Activated naive CD8-positive, alpha-beta T cell treated with anti-CD3 and anti-CD28 coated beads, Interleukin-2, amount 50 U/mL, for 24 hours (primary cell): Measurements from ENCODE around the gene CHAD.

Experiments used
- ATAC-seq: fragments of 150-1000 bp; cut with Tn5 transposase; one replicate; pipeline ENCODE4 v1.10.0; 2021
- DNase-seq: peaks from one replicate; pipeline ENCODE4 v3.0.0; 2021
- H3K27ac Mint-ChIP-seq: one replicate; pipeline ENCODE4 v1.8.0; 2021; ENCODE audit warnings: mild to moderate bottlenecking, mixed read lengths
- H3K27me3 Mint-ChIP-seq: one replicate; pipeline ENCODE4 v1.8.0; 2021; ENCODE audit warnings: mixed read lengths
- H3K36me3 Mint-ChIP-seq: one replicate; pipeline ENCODE4 v1.8.0; 2021; ENCODE audit warnings: low read depth, mixed read lengths
- H3K4me1 Mint-ChIP-seq: one replicate; pipeline ENCODE4 v1.8.0; 2021; ENCODE audit warnings: mixed read lengths
- H3K4me3 Mint-ChIP-seq: one replicate; pipeline ENCODE4 v1.8.0; 2021; ENCODE audit warnings: mild to moderate bottlenecking, moderate library complexity, mixed read lengths
- H3K9me3 Mint-ChIP-seq: one replicate; pipeline ENCODE4 v1.8.0; 2021; ENCODE audit warnings: mixed read lengths

Gene CHAD

DNA sequence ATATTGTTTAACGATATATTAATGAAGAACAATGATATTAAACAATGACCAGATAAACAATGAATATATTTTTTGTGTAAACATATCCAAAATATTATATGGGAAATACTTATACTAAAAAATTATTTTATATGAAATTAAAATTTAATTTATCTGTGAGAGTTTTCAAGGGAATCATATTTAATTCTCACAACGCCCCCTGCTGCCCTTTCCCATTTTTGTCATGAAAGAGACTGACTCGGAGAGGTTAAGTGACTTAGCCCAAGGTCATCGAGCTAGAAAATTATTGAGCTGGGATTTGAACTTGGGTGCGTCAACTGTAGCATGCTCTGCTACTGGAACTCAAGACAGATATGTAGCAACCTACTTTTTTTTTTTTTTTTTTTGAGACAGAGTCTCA, 32.4 kb upstream of the CHAD start:
- peaks cover 2% of the 10 kb centered on the region for H3K27me3 Mint-ChIP-seq
- no peaks in the 10 kb centered on the region for H3K9me3 Mint-ChIP-seq
- DNase-seq (peak; percentile 47), ATAC-seq (no peak)
- H3K27ac Mint-ChIP-seq, result no peak overlapping the region
- no peaks in the 10 kb centered on the region for H3K36me3 Mint-ChIP-seq
- H3K4me3 Mint-ChIP-seq, result no peak overlapping the region
- peaks cover 15% of the 10 kb centered on the region for H3K4me1 Mint-ChIP-seq

- no peak overlapping the region for H3K27ac Mint-ChIP-seq
- no peaks in the 10 kb centered on the region for H3K9me3 Mint-ChIP-seq
- no peak overlapping the region for H3K4me3 Mint-ChIP-seq
- ATAC-seq, result no peak
- no peak for DNase-seq
- H3K36me3 Mint-ChIP-seq, result no peaks in the 10 kb centered on the region
- peaks cover 2% of the 10 kb centered on the region for H3K27me3 Mint-ChIP-seq
- peaks cover 13% of the 10 kb centered on the region for H3K4me1 Mint-ChIP-seq
These were observed 31.0 kb upstream of the CHAD start for GRCh38 chr17:50499721-50500120.

DNA sequence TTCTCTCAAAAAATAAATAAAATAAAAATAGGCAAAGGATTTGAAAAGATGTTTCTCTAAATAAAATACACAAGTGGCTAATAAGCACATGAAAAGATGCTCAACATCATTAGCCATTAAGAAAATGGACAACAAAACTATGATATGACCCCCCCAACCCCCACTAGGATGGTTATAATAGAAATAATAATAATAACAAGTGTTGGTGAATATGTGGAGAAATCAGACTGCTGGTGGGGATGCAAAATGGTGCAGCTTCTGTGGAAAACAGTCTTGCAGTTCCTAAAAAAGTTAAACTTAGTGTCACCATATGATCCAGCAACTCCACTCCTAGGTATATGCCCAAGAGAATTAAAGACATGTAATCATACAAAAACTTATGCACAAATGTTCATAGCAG, 30.6 kb upstream of the CHAD start:
- ATAC-seq, result no peak

GRCh38 chr17:50498021-50498874, 29.6 kb upstream of the CHAD start:
- peaks cover 2% of the 10 kb centered on the region for H3K27me3 Mint-ChIP-seq
- H3K4me3 Mint-ChIP-seq, result no peak overlapping the region
- no peak for ATAC-seq
- DNase-seq, result no peak
- H3K27ac Mint-ChIP-seq, result no peak overlapping the region
- H3K36me3 Mint-ChIP-seq, result no peaks in the 10 kb centered on the region
- no peaks in the 10 kb centered on the region for H3K4me1 Mint-ChIP-seq
- H3K9me3 Mint-ChIP-seq, result no peaks in the 10 kb centered on the region

More for the DNA sequence above, 30.6 kb upstream of the CHAD start:
- H3K27me3 Mint-ChIP-seq, result peaks cover 2% of the 10 kb centered on the region
- no peaks in the 10 kb centered on the region for H3K9me3 Mint-ChIP-seq
- no peak overlapping the region for H3K4me3 Mint-ChIP-seq
- peaks cover 10% of the 10 kb centered on the region for H3K4me1 Mint-ChIP-seq
- DNase-seq, result no peak
- no peaks in the 10 kb centered on the region for H3K36me3 Mint-ChIP-seq
- no peak overlapping the region for H3K27ac Mint-ChIP-seq

GRCh38 chr17:50495918-50496317, 27.2 kb upstream of the CHAD start:
- Mint-ChIP-seq H3K27me3 (peaks cover 2% of the 10 kb centered on the region), H3K9me3 (no peaks in the 10 kb centered on the region), H3K4me1 (no peaks in the 10 kb centered on the region), H3K4me3 (no peak overlapping the region), H3K36me3 (no peaks in the 10 kb centered on the region), H3K27ac (no peak overlapping the region)
- no peak for ATAC-seq
- no peak for DNase-seq

GRCh38 chr17:50495217-50495823, 26.6 kb upstream of the CHAD start:
- Mint-ChIP-seq H3K27me3 (peaks cover 2% of the 10 kb centered on the region), H3K4me3 (no peak overlapping the region), H3K9me3 (no peaks in the 10 kb centered on the region), H3K4me1 (no peaks in the 10 kb centered on the region), H3K36me3 (no peaks in the 10 kb centered on the region), H3K27ac (no peak overlapping the region)
- ATAC-seq, result no peak
- DNase-seq, result no peak

- no peak overlapping the region for H3K27ac Mint-ChIP-seq
- H3K4me3 Mint-ChIP-seq, result no peak overlapping the region
- no peaks in the 10 kb centered on the region for H3K36me3 Mint-ChIP-seq
- peaks cover 2% of the 10 kb centered on the region for H3K27me3 Mint-ChIP-seq
- no peak for ATAC-seq
- DNase-seq, result no peak
- no peaks in the 10 kb centered on the region for H3K4me1 Mint-ChIP-seq
- no peaks in the 10 kb centered on the region for H3K9me3 Mint-ChIP-seq
These were observed 25.1 kb upstream of the CHAD start for GRCh38 chr17:50493744-50494143.

DNA sequence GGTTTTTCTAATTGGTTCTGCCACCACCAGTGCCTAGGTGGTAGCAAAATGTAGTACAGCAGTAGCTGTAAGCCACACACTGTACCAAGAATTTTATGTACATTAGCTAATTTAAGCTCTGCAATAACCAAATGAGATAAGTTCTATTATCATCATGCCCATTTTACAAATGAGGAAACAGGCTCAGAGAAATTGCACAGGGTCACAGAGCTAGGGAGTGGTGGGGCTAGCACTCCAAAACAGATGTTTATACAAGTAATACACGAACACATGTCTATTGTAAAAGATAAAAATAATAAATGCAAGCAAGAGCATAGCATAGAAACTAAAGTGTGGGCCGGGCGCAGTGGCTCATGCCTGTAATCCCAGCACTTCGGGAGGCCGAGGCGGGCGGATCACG, 23.5 kb upstream of the CHAD start:
- Mint-ChIP-seq H3K4me3 (no peak overlapping the region), H3K36me3 (peaks cover 2% of the 10 kb centered on the region), H3K9me3 (no peaks in the 10 kb centered on the region), H3K27ac (no peak overlapping the region), H3K4me1 (peaks cover 5% of the 10 kb centered on the region), H3K27me3 (peaks cover 2% of the 10 kb centered on the region)
- ATAC-seq (no peak), DNase-seq (no peak)

GRCh38 chr17:50491505-50491904, 22.8 kb upstream of the CHAD start:
- peaks cover 2% of the 10 kb centered on the region for H3K36me3 Mint-ChIP-seq
- no peaks in the 10 kb centered on the region for H3K9me3 Mint-ChIP-seq
- ATAC-seq (no peak), DNase-seq (no peak)
- H3K4me3 Mint-ChIP-seq, result no peak overlapping the region
- peaks cover under 1% of the 10 kb centered on the region for H3K27me3 Mint-ChIP-seq
- H3K4me1 Mint-ChIP-seq, result peaks cover 5% of the 10 kb centered on the region
- H3K27ac Mint-ChIP-seq, result no peak overlapping the region

- H3K4me1 Mint-ChIP-seq, result peaks cover 5% of the 10 kb centered on the region
- DNase-seq (no peak), ATAC-seq (no peak)
- H3K9me3 Mint-ChIP-seq, result no peaks in the 10 kb centered on the region
- no peak overlapping the region for H3K27ac Mint-ChIP-seq
- no peak overlapping the region for H3K4me3 Mint-ChIP-seq
- H3K27me3 Mint-ChIP-seq, result no peaks in the 10 kb centered on the region
- H3K36me3 Mint-ChIP-seq, result peaks cover 18% of the 10 kb centered on the region
These were observed 20.2 kb upstream of the CHAD start for GRCh38 chr17:50488880-50489279.

GRCh38 chr17:50487213-50488096, 18.8 kb upstream of the CHAD start:
- H3K4me1 Mint-ChIP-seq, result peaks cover 7% of the 10 kb centered on the region
- no peaks in the 10 kb centered on the region for H3K27me3 Mint-ChIP-seq
- H3K27ac Mint-ChIP-seq, result no peak overlapping the region
- H3K4me3 Mint-ChIP-seq, result no peak overlapping the region
- H3K9me3 Mint-ChIP-seq, result no peaks in the 10 kb centered on the region
- DNase-seq, result no peak
- ATAC-seq, result peak; percentile 71
- peaks cover 31% of the 10 kb centered on the region for H3K36me3 Mint-ChIP-seq

- DNase-seq (no peak), ATAC-seq (no peak)
- Mint-ChIP-seq H3K27ac (no peak overlapping the region), H3K27me3 (no peaks in the 10 kb centered on the region), H3K4me3 (no peak overlapping the region), H3K36me3 (peaks cover 34% of the 10 kb centered on the region), H3K4me1 (peaks cover 20% of the 10 kb centered on the region), H3K9me3 (no peaks in the 10 kb centered on the region)
These were observed 15.9 kb upstream of the CHAD start for GRCh38 chr17:50484386-50485155.

DNA sequence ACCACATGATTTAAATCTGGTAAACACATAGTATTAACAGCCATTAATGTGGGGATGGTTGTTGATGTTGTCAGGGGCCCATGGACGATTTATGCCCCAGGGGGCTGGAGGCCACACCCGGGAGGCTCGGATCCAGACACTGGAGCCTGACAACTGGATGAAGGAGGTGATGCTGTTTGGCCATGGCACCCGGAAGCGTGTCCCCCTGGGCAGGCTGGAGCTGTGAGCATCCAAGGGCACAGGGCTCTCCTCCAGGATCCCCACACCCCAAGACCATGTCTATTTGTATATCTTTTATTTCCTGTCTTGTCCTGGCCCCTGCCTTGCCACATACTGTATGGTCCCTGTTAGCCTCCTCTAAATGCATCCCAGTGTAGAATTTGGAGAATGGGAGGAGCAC, 14.6 kb upstream of the CHAD start:
- ATAC-seq (no peak), DNase-seq (no peak)
- no peaks in the 10 kb centered on the region for H3K27me3 Mint-ChIP-seq
- peaks cover 26% of the 10 kb centered on the region for H3K4me1 Mint-ChIP-seq
- no peak overlapping the region for H3K27ac Mint-ChIP-seq
- H3K9me3 Mint-ChIP-seq, result no peaks in the 10 kb centered on the region
- H3K36me3 Mint-ChIP-seq, result peaks cover 34% of the 10 kb centered on the region
- no peak overlapping the region for H3K4me3 Mint-ChIP-seq

GRCh38 chr17:50482516-50482915, 13.8 kb upstream of the CHAD start:
- Mint-ChIP-seq H3K27ac (peak overlapping the region; percentile 35), H3K4me1 (peaks cover 29% of the 10 kb centered on the region), H3K9me3 (no peaks in the 10 kb centered on the region), H3K4me3 (no peak overlapping the region), H3K36me3 (peaks cover 34% of the 10 kb centered on the region), H3K27me3 (no peaks in the 10 kb centered on the region)
- ATAC-seq, result peak; percentile 15
- DNase-seq, result peak; percentile 85
